HG02970 (cell line): ENCODE results near the gene FUCA2.
A peak's percentile ranks its signal among the peaks of the same experiment; 100 is the strongest.
"Not testable (repeated sequence)": the region's sequence is repeated elsewhere in the genome, so short reads cannot be mapped to it uniquely, and the experiment has no call there.

Source experiments
- ATAC-seq: cut with Tn5 transposase; IDR thresholded peaks from one replicate; pipeline ENCODE4 v1.9.1; 2021; ENCODE audit warnings: mild to moderate bottlenecking, moderate library complexity, moderate number of reproducible peaks; ENCODE audit not compliant: unreplicated experiment, low FRiP score

FUCA2 gene

DNA sequence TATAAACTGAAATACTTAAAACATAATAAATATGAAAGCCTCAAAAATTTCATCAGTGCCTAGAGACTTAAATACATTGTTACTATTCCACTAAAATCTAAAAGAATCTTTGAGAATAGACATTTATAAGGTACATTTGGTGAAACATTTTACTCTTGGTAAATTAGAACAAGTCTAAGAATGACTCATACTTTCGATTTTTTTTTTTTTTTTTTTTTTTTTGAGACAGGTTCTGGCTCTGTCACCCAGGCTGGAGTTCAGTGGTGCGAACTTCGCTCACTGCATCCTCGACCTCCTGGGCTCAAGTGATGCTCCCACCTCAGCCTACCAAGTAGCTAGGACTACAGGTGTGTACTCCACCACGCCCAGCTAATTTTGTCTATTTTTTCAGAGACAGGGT lies 6.4 kb downstream of the FUCA2 start:
- no peak for ATAC-seq

DNA sequence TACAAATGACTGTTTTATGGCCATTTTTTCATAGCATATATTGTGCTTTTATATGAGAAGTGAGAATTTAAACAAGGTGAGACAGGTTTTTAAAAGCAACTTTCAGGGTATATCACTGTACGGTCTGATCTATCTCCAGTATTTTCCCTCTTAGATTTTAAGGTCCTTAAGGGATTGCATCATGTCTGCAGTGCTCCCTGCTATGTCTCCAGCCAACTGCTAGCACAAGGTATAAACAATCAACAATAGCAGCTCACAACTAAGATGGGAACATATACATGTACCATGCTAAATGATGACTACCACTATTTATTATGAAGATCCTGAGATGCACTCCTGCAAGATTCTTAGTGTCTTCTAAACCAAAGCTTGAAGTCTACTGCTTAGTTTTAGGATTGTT lies 7.2 kb downstream of the FUCA2 start:
- no peak for ATAC-seq

DNA sequence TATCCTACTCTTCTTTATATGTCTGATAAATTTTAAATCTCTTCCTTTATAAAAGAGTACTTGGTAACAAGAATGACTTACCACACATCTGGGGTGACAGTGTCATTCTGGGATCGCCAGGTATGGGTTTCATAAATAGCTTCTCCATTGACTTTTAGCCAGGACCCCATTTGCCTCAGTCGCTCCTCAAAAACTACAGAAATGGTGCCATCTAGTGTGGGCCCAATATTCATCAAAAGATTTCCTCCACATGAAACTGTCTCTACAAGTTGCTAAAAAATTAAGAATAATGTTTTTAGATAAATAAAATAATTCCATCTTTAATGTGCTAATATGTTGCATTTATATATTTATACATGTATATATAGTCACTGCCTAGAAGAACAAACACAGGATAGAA lies 9.7 kb downstream of the FUCA2 start:
- no peak for ATAC-seq

DNA sequence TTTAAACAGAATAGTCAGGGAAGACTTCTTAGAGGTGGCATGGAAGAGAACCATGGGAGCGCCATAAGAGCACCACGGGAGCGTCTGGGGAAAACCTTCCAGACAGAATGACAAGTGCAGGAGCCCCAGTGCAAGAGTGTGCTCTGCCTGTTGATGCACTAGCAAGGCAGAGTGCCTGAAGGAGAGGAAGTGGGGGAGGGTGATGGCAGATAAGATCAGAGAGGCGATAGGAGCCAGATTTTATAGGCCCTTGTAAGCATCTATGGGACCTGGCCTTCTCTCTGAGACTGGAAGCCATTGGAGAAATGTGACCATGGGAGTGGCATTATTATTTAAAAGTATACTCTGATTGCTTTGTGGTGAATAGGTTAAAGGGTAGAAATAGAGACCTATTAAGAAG lies 13.1 kb downstream of the FUCA2 start:
- no peak for ATAC-seq

DNA sequence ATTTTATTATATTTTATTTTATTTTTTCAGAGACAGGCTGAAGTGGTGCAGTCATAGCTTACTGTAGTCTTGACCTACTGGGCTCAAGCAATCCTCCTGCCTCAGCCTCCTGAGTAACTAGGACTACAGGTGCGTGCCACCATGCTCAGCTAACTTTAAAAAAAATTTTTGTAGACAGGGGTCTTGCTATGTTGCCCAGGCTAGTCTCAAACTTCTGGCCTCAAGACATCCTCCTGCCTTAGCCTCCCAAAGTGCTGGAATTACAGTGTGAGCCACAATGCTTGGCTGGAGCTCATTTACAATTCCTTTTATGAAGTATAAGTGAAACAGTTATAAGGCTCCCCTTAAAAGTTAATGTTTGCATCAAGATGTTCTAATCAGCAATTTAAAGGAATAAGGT lies 14.5 kb downstream of the FUCA2 start:
- no peak for ATAC-seq

DNA sequence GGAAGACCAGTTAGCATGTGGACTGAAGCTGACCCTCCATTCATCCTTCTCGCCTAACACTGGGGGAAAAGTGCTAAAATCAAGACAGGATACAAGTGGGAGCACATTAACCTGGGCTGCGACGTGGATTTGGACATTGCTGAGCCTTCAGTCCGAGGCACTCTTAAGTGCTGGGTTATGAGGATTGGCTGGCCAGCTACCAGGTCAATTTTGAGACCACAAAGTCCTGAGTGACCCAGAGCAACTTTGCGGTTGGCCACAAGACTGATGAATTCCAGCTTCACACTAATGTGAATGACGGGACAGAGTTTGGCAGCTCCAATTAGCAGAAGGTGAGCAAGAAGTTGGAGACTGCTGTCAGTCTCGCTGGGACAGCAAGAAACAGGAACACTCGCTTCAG lies 20.7 kb downstream of the FUCA2 start:
- no peak for ATAC-seq

DNA sequence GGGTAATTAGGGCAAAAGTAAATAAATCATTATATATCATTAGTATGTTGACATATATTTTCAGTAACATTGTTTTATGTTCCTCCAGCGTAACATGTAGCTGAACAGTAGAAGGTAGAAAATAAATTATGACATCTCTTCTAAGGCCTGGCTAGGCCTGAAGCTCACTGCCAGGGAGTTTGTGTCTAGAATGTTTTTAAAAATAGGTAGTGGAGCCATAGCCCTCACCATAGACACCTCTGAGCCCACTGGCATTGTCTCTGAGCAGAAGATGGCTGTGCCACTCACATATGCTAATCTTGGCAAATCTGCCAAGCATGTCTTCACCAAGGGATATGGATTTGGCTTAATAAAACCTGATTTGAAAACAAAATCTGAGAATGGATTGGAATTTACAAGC lies 21.3 kb downstream of the FUCA2 start:
- ATAC-seq = no peak

DNA sequence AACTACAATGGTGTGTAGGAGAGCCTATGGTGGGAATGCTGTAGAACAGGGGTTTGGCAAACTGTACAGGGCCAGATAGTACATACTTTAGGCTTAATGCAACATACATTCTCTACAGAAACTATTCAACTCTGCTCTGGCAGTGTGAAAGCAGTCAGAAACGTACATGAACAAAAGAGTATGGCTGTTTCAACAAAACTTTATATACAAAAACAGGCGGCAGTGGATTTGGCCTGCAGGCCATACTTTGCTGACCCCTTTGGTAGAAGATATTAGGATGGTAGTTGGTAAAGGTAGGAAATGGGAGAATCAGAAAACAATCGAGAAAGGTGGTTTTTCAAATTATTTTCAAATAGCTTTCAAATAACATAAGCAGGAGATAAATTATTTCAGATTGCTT lies 24.8 kb downstream of the FUCA2 start:
- no peak for ATAC-seq

DNA sequence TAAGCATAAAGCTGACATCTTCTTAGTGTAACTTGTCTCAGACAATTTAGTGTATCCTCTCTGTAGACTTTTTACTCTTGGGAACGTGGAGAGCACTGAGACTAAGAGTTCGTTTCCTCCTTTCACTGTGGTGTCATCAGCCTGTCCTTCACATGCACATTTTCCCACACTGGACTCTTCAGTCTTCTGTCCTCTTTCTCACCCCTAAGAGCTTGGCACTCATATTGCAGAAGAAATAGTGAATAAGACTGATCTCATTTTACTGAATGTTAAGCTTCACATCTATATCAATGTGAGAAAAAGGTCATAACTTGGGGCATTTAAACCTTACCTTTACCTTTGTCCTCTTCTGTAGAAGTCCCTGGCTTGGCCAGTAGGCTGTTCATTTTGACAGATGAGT lies 25.6 kb downstream of the FUCA2 start:
- no peak for ATAC-seq

DNA sequence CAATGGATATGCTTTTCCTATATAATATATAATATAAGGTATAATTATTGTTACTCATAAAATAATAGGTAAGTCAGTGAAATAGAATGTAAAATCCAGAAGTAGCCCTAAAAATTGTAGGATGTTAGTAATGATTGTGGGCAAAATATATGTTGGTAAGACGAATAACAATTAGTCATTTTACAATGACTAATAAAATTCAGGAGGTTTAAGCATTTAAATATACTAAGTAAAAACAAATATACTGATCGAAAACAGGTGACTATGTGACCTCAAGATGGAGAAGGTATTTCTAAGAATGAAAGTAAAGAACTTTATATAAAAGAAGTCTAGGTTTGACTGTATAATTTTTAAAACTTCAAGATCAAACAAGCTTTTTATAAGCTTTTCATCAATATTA lies 28.9 kb downstream of the FUCA2 start:
- ATAC-seq = no peak

DNA sequence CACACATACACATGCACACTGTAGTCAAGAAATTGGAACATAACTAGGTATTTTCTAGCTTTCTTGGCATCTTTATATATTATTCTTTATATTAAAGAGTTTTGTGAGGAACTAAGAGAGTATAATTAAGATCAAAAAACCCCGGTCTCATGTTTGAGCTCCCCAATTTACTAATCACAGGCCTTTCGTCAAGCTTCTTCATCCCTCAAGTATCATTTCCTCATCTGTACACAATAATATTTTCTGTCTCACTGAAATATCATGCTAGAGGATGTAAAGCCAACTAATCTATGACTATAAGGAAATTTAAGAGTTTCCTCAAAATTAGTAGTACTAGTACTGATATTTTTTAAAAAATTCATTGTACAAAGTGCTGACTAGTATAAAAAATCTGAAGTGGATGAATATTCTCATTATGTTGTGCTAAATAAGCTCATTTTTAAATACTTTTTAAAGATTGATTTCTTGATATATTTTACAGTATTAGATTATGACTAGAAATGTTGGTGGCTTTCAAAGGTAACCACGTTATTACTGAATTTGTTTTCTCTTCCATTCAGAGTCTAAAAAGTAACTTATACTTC lies 32.9 kb downstream of the FUCA2 start:
- ATAC-seq = no peak

DNA sequence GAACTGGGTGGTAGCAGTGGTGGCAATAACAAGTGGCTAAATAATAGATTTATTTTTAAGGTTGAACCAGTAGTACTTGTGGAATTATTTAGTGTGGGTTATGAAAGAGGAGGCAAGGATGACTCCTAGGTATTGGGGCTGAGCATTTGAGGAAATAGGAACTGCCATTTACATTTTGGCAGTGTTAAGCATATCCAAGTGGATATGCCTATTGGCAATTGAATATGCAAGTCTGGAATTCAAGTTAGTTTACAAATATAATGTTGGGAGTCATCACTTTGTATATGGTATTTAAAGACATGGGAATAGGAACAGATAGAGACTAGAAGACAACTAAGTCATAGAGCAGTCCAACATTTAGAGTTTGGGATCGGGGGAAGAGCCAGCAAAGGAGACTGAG lies 35.0 kb downstream of the FUCA2 start:
- no peak for ATAC-seq

DNA sequence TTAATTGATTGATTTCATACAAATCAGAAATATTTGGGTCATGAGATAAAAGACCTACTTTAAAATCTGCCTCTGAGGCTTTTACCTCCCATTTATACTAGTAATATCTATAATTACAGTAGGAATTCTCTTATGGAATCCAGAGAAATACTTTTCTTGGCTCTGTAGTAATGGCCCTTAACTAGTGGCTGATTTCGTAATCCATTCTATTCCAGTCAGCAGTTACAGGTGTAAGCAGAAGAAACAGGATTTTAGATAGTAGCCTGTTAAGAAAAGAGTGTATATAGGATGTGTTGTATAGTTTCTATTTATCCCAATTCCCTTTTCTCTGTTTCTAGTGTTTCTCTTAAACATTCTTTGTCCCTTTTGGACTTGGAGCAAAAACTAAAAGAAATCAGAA lies 39.7 kb downstream of the FUCA2 start:
- ATAC-seq = no peak

DNA sequence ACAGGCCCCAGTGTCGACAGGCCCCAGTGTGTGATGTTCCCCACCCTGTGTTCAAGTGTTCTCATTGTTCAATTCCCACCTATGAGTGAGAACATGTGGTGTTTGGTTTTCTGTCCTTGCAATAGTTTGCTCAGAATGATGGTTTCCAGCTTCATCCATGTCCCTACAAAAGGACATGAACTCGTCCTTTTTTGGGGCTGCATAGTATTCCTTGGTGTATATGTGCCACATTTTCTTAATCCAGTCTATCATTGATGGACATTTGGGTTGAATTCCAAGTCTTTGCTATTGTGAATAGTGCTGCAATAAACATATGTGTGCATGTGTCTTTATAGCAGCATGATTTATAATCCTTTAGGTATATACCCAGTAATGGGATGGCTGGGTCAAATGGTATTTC lies 42.7 kb downstream of the FUCA2 start:
- not testable (repeated sequence) for ATAC-seq

DNA sequence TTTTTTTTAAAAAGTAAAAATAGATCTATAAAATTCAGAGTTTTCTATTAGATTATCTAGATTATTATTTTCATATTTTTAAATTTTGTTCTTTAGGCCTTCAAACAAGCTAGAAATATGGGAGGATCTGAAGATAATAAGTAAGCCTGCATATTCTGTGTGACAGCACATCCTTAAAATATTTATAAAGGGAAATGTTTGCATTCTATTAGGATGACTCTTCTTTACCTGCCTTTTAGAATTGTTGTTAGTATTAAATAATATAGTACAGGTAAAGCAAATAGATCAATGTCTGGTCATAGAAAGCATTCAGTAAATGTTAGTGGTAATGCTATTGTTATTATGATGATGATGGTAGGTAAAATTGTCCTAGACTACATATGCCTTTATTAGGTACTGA lies 43.5 kb downstream of the FUCA2 start:
- ATAC-seq = no peak

DNA sequence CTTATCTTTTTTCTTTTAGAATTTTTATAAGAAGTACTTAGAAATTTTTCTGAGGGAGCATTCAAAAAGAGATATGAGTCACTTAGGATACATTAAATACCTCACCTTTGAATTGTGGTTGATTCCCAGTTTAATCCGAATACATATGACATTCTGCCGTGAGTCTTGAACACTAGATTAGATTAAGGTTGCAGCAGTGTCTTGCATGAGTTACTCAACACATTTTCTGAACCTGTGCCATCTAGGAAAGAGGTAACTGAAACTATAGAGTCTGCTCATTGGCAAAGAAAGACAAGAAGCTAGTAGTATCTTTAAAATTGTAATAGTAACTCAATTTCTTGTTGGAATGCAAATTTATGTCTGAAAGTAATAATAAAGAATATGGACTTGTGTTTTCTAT lies 46.0 kb downstream of the FUCA2 start:
- ATAC-seq = no peak

DNA sequence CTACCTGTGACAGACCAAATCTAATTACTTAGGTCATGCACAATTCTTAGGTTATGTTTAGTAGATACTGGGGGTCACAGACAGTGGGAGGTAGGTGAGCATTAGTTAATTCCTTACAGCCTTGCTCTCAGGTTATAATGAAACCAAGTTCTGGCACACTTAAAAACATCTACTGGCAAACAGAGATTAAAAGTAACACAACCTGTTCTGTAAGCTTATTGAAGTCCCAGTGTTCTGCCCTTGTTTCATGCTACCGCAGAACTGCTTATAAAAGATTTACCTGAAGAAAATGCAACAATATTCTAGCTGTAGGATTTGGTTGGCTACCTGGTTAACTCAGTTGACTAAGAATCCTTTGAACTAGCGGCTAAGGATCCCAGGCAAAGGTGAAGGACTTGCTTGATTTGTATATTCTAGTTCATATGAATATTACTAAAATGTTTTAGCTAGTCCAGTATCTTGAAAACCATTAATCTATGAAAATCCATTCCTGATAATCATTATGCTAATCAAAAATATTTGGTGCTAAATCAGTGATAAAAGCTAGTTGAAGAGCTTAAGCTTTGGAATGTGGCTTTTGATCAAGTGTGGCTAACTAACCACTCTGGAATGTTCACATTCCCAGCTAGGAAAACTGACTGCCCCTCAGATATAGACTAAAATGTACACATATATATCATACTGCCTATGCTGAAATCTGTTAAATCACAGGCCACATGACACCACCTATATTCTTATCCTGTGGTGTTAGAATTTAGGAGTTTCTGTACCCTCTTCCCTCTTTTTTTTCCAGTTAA lies 53.8 kb downstream of the FUCA2 start:
- ATAC-seq = no peak

DNA sequence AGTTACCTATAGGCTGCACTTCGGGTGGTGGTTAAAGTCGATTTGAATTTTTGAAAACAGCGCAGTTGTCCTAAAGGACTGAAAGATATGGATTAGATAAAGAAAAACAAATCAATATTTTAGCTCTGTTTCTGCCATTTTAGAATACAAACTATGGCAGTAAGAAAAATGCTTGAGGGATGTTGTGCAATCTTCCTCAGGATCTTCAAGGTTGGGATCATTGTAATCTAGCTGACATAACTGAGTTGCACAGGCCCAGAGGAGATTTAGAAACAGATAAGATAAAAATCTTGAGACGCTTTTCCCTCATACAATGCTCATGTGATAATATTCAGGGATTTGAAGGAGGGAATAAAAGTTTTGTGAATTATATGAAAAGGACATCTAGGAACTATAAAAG lies 60.0 kb downstream of the FUCA2 start:
- no peak for ATAC-seq

DNA sequence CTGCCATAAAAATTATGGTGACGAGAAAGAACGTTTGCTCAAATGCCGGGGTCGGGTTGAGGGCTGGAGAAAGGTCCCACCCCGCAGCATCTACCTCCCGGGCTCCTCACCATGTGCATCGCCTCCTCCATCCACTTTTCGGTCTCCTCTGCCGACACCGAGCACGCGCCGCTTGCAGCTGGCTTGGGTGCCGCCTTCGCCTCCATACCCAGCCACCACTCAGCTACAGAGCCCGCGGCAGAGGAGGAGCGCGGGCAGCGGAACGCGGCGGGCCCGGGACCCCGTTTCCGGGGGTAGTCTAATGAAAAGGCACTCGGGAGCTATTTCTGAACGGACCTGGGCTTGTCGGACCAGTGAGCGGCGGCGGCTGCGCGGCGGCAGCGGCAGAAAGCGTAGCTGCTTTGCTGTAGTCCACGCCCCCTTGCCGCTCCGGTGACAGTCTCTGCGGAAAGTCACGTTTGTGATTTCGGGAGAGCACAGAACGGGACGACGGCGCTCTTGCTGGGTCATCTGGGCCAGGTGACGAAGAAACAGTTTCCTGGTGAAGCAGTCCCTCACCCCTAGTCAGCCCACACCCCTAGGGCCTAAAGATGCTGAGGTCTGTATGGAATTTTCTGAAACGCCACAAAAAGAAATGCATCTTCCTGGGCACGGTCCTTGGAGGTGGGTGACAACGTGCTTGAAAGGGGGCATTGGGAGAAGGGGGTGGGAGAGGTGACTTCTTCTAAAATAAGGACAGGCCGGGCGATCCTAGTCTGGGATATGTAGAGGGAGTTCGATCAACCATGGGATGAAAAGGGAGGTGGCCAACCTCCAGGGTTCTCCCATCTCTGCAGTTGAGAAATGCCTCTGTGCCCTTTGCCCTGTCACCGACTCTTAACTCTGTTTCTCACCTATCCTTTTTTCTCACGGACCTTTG lies 60.8 kb downstream of the FUCA2 start, which contains the start of the genes ADAT2 and PEX3:
Gene ADAT2 (minus strand): TSS at position 243 of the 919 bp plus-strand sequence. CDS start 37 bp downstream, at position 206.
Gene PEX3 (plus strand): TSS at position 353 of the 919 bp plus-strand sequence. CDS start 238 bp downstream, at position 591.
- peak; percentile 99 for ATAC-seq

DNA sequence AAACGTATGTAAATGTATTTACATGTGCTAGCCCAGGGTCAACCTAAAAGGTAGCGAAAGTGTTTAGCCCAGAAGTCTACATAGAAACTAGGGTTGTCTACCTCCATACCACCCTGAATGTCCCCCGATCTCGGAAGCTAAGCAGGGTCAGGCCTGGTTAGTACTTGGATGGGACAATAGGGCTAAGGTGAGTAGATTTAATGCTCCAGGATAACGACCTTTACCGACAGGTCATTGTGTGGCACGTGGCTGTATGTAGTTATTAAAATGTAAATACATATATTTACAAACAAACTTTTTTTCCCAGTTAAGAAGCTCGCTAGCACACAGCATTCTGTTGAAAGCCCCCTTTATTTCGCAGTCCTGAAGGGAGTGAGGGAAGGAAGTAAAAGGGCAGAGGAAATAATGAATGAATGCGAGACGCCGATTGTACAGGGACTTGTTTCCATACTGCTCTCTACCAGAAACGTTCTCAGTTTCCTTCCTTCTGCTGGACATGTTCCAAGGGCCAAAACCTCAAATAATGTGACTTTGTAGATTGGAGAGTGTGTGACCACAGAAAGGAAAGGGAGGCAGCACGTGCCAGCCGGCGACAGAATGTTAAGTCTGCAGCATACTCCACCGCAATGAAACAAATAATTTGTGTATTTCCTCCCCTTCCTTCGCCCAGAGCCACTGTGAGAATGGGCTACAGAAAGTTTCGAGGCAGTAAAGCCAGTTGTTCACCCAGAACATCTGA lies 61.6 kb downstream of the FUCA2 start:
- ATAC-seq = peak; percentile 4
